Endothelial cell of umbilical vein (primary cell): Measurements from ENCODE around the gene CCDC85B. TPM values are rescaled to one million over a fixed set of nuclear protein-coding genes. Genes with fewer than 3 reads are reported as not detected.

Experiments
- BruUV-seq: library from RNA; stranded (reverse); fragments of 400-500 nt; replicated peaks from 2 replicates; lab custom pipeline; 2021; lab: Mats Ljungman, UMichigan
- CTCF ChIA-PET: fragments of 300-600, 350-600 bp; sonication (Branson Sonifier 250); formaldehyde crosslinking; loops from one replicate; lab custom pipeline; 2021; ENCODE audit warnings: antibody characterized with exemption, inconsistent platforms; lab: Charles Lee
- POLR2A ChIA-PET: fragments of 300-600, 350-600 bp; sonication (Branson Sonifier 250); formaldehyde crosslinking; loops from one replicate; lab custom pipeline; 2021; ENCODE audit warnings: antibody characterized with exemption, inconsistent platforms; lab: Charles Lee
- DNase-seq: peaks from one replicate; pipeline ENCODE4 v3.0.0-alpha.2; 2011; ENCODE audit warnings: low read depth, low spot score
- FAIRE-seq: peaks from 2 replicates; lab custom pipeline; 2011; peaks lifted over from hg19 to GRCh38; lab: Jason Lieb, UNC
- H2AFZ ChIP-seq: 2 replicates; pipeline ENCODE4 v1.6.0; 2012; ENCODE audit warnings: low read depth, low read length, control low read depth, inconsistent platforms
- H3K27ac ChIP-seq: 2 replicates; pipeline ENCODE4 v1.5.1; 2011; ENCODE audit warnings: low read depth, mild to moderate bottlenecking, control low read depth, low read length, moderate library complexity; ENCODE audit not compliant: insufficient read depth
- H3K27me3 ChIP-seq, 2 experiments: 2 replicates each; pipeline versions ENCODE4 v1.6.0 to v1.6.1; 2011; ENCODE audit warnings: low read length in 2 of 2, mixed read lengths in 1 of 2; ENCODE audit not compliant: control insufficient read depth in 2 of 2, insufficient read depth in 2 of 2
- H3K36me3 ChIP-seq, 2 experiments: 2 replicates in 1 of 2; 3 replicates in 1 of 2; pipeline ENCODE4 v1.5.1; 2011; ENCODE audit warnings: low read length in 2 of 2, mild to moderate bottlenecking in 1 of 2, moderate library complexity in 1 of 2; ENCODE audit not compliant: control insufficient read depth in 2 of 2, insufficient read depth in 2 of 2; ENCODE audit errors: extremely low read depth in 1 of 2
- H3K4me1 ChIP-seq: 3 replicates; pipeline ENCODE4 v1.5.1; 2011; ENCODE audit warnings: mild to moderate bottlenecking, low read length; ENCODE audit not compliant: control insufficient read depth, insufficient read depth; ENCODE audit errors: extremely low read depth
- H3K4me2 ChIP-seq: 2 replicates; pipeline ENCODE4 v1.6.1; 2011; ENCODE audit warnings: low read length, control low read depth, mixed read lengths; ENCODE audit not compliant: insufficient read depth
- H3K4me3 ChIP-seq, 3 experiments: fragments of 200-600 bp in 1 of 3; sonication (generic), shearing (Covaris generic) in 1 of 3; replicated peaks in 1 of 3; 2 replicates each; pipeline ENCODE4 v1.5.1; 2011 to 2016; ENCODE audit warnings: control low read depth in 3 of 3, low read length in 3 of 3, mild to moderate bottlenecking in 2 of 3, inconsistent platforms in 1 of 3, low read depth in 1 of 3, moderate library complexity in 1 of 3; ENCODE audit not compliant: insufficient read depth in 1 of 3
- H3K79me2 ChIP-seq: 2 replicates; pipeline ENCODE4 v1.6.0; 2012; ENCODE audit warnings: low read length, inconsistent platforms; ENCODE audit not compliant: control insufficient read depth, insufficient read depth
- H3K9ac ChIP-seq: replicated peaks from 2 replicates; pipeline ENCODE3; 2011; ENCODE audit warnings: low read length, control low read depth; ENCODE audit not compliant: insufficient read depth; ENCODE audit errors: extremely low read depth
- H3K9me1 ChIP-seq: replicated peaks from 3 replicates; pipeline ENCODE4 v1.6.0; 2011; ENCODE audit warnings: mild to moderate bottlenecking, low read length; ENCODE audit not compliant: control insufficient read depth, insufficient read depth; ENCODE audit errors: extremely low read depth
- H3K9me3 ChIP-seq: replicated peaks from 2 replicates; pipeline ENCODE4 v1.5.1; 2012; ENCODE audit warnings: low read length, inconsistent platforms; ENCODE audit not compliant: control insufficient read depth, insufficient read depth
- H4K20me1 ChIP-seq: replicated peaks from 2 replicates; pipeline ENCODE3; 2011; ENCODE audit warnings: mild to moderate bottlenecking, low read length; ENCODE audit not compliant: control insufficient read depth, insufficient read depth; ENCODE audit errors: extremely low read depth
- CTCF ChIP-seq, 2 donors: IDR thresholded peaks; 1 replicate in 1 of 2; 2 replicates in 1 of 2; pipeline ENCODE4 v1.5.1; 2011; ENCODE audit warnings: low read length in 2 of 2, mild to moderate bottlenecking in 2 of 2, moderate library complexity in 2 of 2, control low read depth in 1 of 2, inconsistent platforms in 1 of 2, low read depth in 1 of 2; ENCODE audit not compliant: insufficient read depth in 1 of 2; ENCODE audit errors: extremely low read depth in 1 of 2
- EZH2 ChIP-seq: IDR thresholded peaks from 2 replicates; pipeline ENCODE4 v1.6.1; 2012; ENCODE audit warnings: borderline replicate concordance, low read depth, mild to moderate bottlenecking, moderate library complexity, low read length, inconsistent platforms; ENCODE audit not compliant: severe bottlenecking
- FOS ChIP-seq: IDR thresholded peaks from 2 replicates; pipeline ENCODE4 v1.6.1; 2011; ENCODE audit warnings: mild to moderate bottlenecking, low read length, moderate library complexity, borderline replicate concordance; ENCODE audit not compliant: insufficient read depth
- GATA2 ChIP-seq: IDR thresholded peaks from 2 replicates; pipeline ENCODE4 v1.7.0; 2011; ENCODE audit warnings: low read depth, mild to moderate bottlenecking, moderate library complexity, mixed read lengths, low read length; ENCODE audit not compliant: insufficient read length, insufficient read depth
- JUN ChIP-seq: IDR thresholded peaks from 2 replicates; pipeline ENCODE4 v1.6.1; 2011; ENCODE audit warnings: borderline replicate concordance, low read depth; ENCODE audit not compliant: insufficient read length, insufficient read depth
- MAX ChIP-seq: IDR thresholded peaks from 2 replicates; pipeline ENCODE4 v1.6.1; 2011; ENCODE audit not compliant: insufficient read depth, insufficient read length
- MYC ChIP-seq: IDR thresholded peaks from one replicate; pipeline ENCODE4 v1.6.1; 2011; ENCODE audit warnings: mild to moderate bottlenecking, low read depth, low read length
- POLR2A ChIP-seq: IDR thresholded peaks from 2 replicates; pipeline ENCODE4 v1.6.1; 2012; ENCODE audit warnings: low read depth, mild to moderate bottlenecking, control low read depth, low read length
- POLR2AphosphoS5 ChIP-seq: IDR thresholded peaks from 2 replicates; pipeline ENCODE4 v1.6.1; 2012; ENCODE audit warnings: low read depth, mild to moderate bottlenecking, control low read depth, low read length, moderate library complexity; ENCODE audit not compliant: insufficient read depth
- dilution Hi-C: fragments of 300-500 bp; cut with MboI; formaldehyde crosslinking; loops from one replicate; pipeline ENCODE4 v1.15.0; 2019; ENCODE audit warnings: low sequenced_read_pairs; ENCODE audit not compliant: extremely low pct_ligation_motif_present
- intact Hi-C: fragments of 100-400 bp; cut with micrococcal nuclease; formaldehyde crosslinking; loops from one replicate; pipeline ENCODE4 v1.10.0; 2022
- polyA plus RNA-seq, 4 experiments: library from polyadenylated mRNA; depleted of rRNA in 3 of 4; stranded (reverse) in 3 of 4; unstranded in 1 of 4; fragments of >200 nt; gene quantifications; 2 replicates each; pipeline versions ENCODE4 v1.2.1 to v1.2.3, GENCODE V29; 2011 to 2012; ENCODE audit warnings: missing spikeins in 1 of 4
- total RNA-seq: library from RNA; stranded (reverse); gene quantifications from 2 replicates; pipeline ENCODE4 v1.2.3, GENCODE V29; 2021

Gene CCDC85B
- total and polyA plus RNA-seq, 2 donors (not counting 3 experiments of a cell fraction or from before 2014, with no cell fraction given), result 105 to 107 TPM

- Histone ChIP-seq H3K27me3 (no peaks in the 10 kb centered on the region), H3K36me3 (peaks cover 4 to 23% of the 10 kb centered on the region in 2 experiments), H3K79me2 (no peaks in the 10 kb centered on the region), H3K27ac (no peak overlapping the region), H3K9me1 (no peaks in the 10 kb centered on the region), H3K9ac (no peak overlapping the region), H2AFZ (no peak overlapping the region), H3K4me2 (no peak overlapping the region), H3K9me3 (no peaks in the 10 kb centered on the region), H3K4me3 (no peak overlapping the region), H4K20me1 (no peaks in the 10 kb centered on the region), H3K4me1 (no peaks in the 10 kb centered on the region)
- FAIRE-seq, result no peak
- TF ChIP-seq POLR2A (no peak), MAX (no peak), MYC (no peak), CTCF (IDR thresholded peaks at IDR 0.05; ENCODE audit: extremely low read depth in 1 of 2, insufficient read depth in 1 of 2, low read depth in 1 of 2, low read length in 2 of 2) (no peak), EZH2 (no peak), JUN (no peak), GATA2 (no peak), FOS (no peak), POLR2AphosphoS5 (no peak)
- CTCF ChIA-PET, result interaction anchor here (1.1 to 1.6 kb wide), 3 partner anchors 9 to 22 kb away, joined by 3 to 5 read pairs (median 4); partner anchors contain the start of gene FIBP
- DNase-seq, result no peak
- intact Hi-C loops (no loop called here), dilution Hi-C loops (no loop called here)
- POLR2A ChIA-PET, result no interaction called here
- BruUV-seq, result no TSS peak
Observed at GRCh38 chr11:65880027-65880426, 10.4 kb upstream of the CCDC85B start.
